HUES6 (cell line): Measurements from ENCODE around the gene NT5DC2.

Source experiments
- H3K27ac ChIP-seq: 2 replicates; pipeline ENCODE4 v1.7.0; 2013; ENCODE audit warnings: low read depth, mild to moderate bottlenecking, low read length, inconsistent platforms
- H3K27me3 ChIP-seq: 2 replicates; pipeline ENCODE4 v1.6.1; 2013; ENCODE audit warnings: low read length; ENCODE audit not compliant: control insufficient read depth, insufficient read depth
- H3K36me3 ChIP-seq: 2 replicates; pipeline ENCODE4 v1.6.1; 2013; ENCODE audit warnings: low read length; ENCODE audit not compliant: control insufficient read depth, insufficient read depth
- H3K4me1 ChIP-seq: 2 replicates; pipeline ENCODE4 v1.6.1; 2013; ENCODE audit warnings: low read length; ENCODE audit not compliant: control insufficient read depth, insufficient read depth
- H3K4me3 ChIP-seq: 2 replicates; pipeline ENCODE4 v1.5.1; 2013; ENCODE audit warnings: low read depth, low read length
- H3K9ac ChIP-seq: one replicate; pipeline ENCODE4 v1.6.1; 2013; ENCODE audit warnings: mild to moderate bottlenecking, low read length
- H3K9me3 ChIP-seq: 2 replicates; pipeline ENCODE4 v1.6.1; 2013; ENCODE audit warnings: low read depth, low read length; ENCODE audit not compliant: control insufficient read depth, insufficient read depth

Gene NT5DC2

GRCh38 chr3:52490939-52491526 is 42.6 kb downstream of the NT5DC2 start:
- Histone ChIP-seq H3K4me3 (no peak overlapping the region), H3K27me3 (no peaks in the 10 kb centered on the region), H3K9me3 (no peaks in the 10 kb centered on the region), H3K9ac (no peak overlapping the region), H3K36me3 (peaks cover 69% of the 10 kb centered on the region), H3K27ac (no peak overlapping the region), H3K4me1 (no peaks in the 10 kb centered on the region)

DNA sequence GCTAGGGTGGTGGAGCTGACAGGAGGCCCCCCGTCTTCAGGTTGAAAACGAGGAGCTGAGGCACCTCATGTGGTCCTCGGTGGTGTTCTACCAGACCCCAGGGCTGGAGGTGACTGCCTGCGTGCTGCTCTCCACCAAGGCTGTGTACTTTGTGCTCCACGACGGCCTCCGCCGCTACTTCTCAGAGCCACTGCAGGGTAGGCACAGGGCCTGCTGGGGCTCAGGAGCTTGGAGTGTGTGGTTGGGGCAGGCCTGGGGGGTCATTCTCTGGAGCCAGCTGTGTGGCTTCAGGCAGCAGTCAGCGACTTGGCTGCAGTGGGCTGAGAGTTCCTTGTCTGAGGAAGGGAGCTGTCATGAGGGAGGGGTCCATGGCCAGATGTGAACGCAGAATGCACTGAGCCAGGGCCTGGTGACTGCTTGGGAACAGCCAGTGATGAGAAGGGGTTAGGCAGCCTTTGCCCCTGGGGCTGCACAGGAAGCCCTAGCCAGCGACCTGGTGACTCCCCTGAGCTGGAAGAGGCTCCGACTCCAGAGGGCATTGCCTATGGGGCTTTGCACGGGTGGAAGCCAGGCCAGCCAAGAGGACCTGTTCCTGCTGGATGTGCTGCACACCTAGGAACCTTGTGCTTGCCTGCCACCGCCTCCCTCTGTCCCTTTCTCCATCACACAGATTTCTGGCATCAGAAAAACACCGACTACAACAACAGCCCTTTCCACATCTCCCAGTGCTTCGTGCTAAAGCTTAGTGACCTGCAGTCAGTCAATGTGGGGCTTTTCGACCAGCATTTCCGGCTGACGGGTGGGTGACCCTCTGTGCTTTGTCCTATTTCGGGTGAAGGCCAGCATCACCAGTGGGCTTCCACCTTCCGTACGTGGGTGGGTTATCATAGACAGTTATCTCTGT is 43.4 kb downstream of the NT5DC2 start:
- no peaks in the 10 kb centered on the region for H3K27me3 ChIP-seq
- H3K4me3 ChIP-seq = no peak overlapping the region
- H3K9ac ChIP-seq = no peak overlapping the region
- H3K27ac ChIP-seq = no peak overlapping the region
- H3K36me3 ChIP-seq = peaks cover 77% of the 10 kb centered on the region
- H3K9me3 ChIP-seq = no peaks in the 10 kb centered on the region
- no peaks in the 10 kb centered on the region for H3K4me1 ChIP-seq

GRCh38 chr3:52489453-52489852 is 44.2 kb downstream of the NT5DC2 start:
- Histone ChIP-seq H3K4me1 (no peaks in the 10 kb centered on the region), H3K36me3 (peaks cover 85% of the 10 kb centered on the region), H3K9ac (no peak overlapping the region), H3K27ac (no peak overlapping the region), H3K4me3 (no peak overlapping the region), H3K27me3 (no peaks in the 10 kb centered on the region), H3K9me3 (no peaks in the 10 kb centered on the region)

- no peaks in the 10 kb centered on the region for H3K27me3 ChIP-seq
- no peak overlapping the region for H3K4me3 ChIP-seq
- no peak overlapping the region for H3K9ac ChIP-seq
- H3K9me3 ChIP-seq = no peaks in the 10 kb centered on the region
- H3K4me1 ChIP-seq = no peaks in the 10 kb centered on the region
- H3K27ac ChIP-seq = no peak overlapping the region
- peaks cover 88% of the 10 kb centered on the region for H3K36me3 ChIP-seq
Observed at GRCh38 chr3:52488746-52489145, 44.9 kb downstream of the NT5DC2 start.

GRCh38 chr3:52487788-52488691 is 45.6 kb downstream of the NT5DC2 start:
- Histone ChIP-seq H3K36me3 (peaks cover 92% of the 10 kb centered on the region), H3K4me3 (no peak overlapping the region), H3K9ac (no peak overlapping the region)

DNA sequence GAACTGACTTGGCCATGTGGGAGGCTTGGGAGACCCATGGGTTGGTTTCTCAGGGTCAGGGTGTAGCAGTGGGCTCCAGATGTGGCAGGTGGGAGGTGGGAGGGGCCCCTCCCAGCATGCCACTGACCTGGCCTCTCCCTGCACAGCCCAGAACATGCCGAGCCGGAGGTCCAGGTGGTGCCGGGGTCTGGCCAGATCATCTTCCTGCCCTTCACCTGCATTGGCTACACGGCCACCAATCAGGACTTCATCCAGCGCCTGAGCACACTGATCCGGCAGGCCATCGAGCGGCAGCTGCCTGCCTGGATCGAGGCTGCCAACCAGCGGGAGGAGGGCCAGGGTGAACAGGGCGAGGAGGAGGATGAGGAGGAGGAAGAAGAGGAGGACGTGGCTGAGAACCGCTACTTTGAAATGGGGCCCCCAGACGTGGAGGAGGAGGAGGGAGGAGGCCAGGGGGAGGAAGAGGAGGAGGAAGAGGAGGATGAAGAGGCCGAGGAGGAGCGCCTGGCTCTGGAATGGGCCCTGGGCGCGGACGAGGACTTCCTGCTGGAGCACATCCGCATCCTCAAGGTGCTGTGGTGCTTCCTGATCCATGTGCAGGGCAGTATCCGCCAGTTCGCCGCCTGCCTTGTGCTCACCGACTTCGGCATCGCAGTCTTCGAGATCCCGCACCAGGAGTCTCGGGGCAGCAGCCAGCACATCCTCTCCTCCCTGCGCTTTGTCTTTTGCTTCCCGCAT is 46.4 kb downstream of the NT5DC2 start:
- Histone ChIP-seq H3K36me3 (peaks cover 92% of the 10 kb centered on the region), H3K4me1 (no peaks in the 10 kb centered on the region)

More at GRCh38 chr3:52487788-52488691, 45.6 kb downstream of the NT5DC2 start:
- H3K27me3 ChIP-seq = no peaks in the 10 kb centered on the region
- no peak overlapping the region for H3K27ac ChIP-seq
- no peaks in the 10 kb centered on the region for H3K4me1 ChIP-seq
- no peaks in the 10 kb centered on the region for H3K9me3 ChIP-seq

GRCh38 chr3:52484680-52485461 is 48.8 kb downstream of the NT5DC2 start:
- H3K9ac ChIP-seq = no peak overlapping the region
- H3K9me3 ChIP-seq = no peaks in the 10 kb centered on the region
- peaks cover 92% of the 10 kb centered on the region for H3K36me3 ChIP-seq
- H3K4me3 ChIP-seq = no peak overlapping the region
- no peaks in the 10 kb centered on the region for H3K27me3 ChIP-seq
- no peak overlapping the region for H3K27ac ChIP-seq
- H3K4me1 ChIP-seq = no peaks in the 10 kb centered on the region

More for the DNA sequence above, 46.4 kb downstream of the NT5DC2 start:
- no peak overlapping the region for H3K4me3 ChIP-seq
- no peaks in the 10 kb centered on the region for H3K9me3 ChIP-seq
- no peak overlapping the region for H3K9ac ChIP-seq
- H3K27me3 ChIP-seq = no peaks in the 10 kb centered on the region
- no peak overlapping the region for H3K27ac ChIP-seq

GRCh38 chr3:52483577-52484381 is 49.9 kb downstream of the NT5DC2 start:
- H3K4me3 ChIP-seq = no peak overlapping the region
- H3K27me3 ChIP-seq = no peaks in the 10 kb centered on the region
- H3K36me3 ChIP-seq = peaks cover 92% of the 10 kb centered on the region
- no peak overlapping the region for H3K9ac ChIP-seq
- H3K4me1 ChIP-seq = no peaks in the 10 kb centered on the region
- no peaks in the 10 kb centered on the region for H3K9me3 ChIP-seq
- no peak overlapping the region for H3K27ac ChIP-seq

GRCh38 chr3:52483081-52483480 is 50.6 kb downstream of the NT5DC2 start:
- Histone ChIP-seq H3K4me3 (no peak overlapping the region), H3K27ac (no peak overlapping the region), H3K9me3 (no peaks in the 10 kb centered on the region), H3K4me1 (no peaks in the 10 kb centered on the region), H3K36me3 (peaks cover 94% of the 10 kb centered on the region), H3K27me3 (no peaks in the 10 kb centered on the region), H3K9ac (no peak overlapping the region)
